Neural cell (in vitro differentiated cells): ENCODE measurements around the gene BMAL1. TPM values are rescaled to one million over a fixed set of nuclear protein-coding genes. Genes with fewer than 3 reads are reported as not detected.

Source experiments
- H2AFZ ChIP-seq: fragments of 200-600, 300-800 bp; sonication (generic), shearing (Covaris generic); 2 replicates; pipeline ENCODE4 v1.6.0; 2014; ENCODE audit warnings: low read depth, mild to moderate bottlenecking, antibody characterized with exemption, low read length, moderate library complexity
- H3F3A ChIP-seq: fragments of 200-600 bp; shearing (Covaris generic); 2 replicates; pipeline ENCODE4 v1.6.1; 2016; ENCODE audit warnings: mild to moderate bottlenecking, moderate library complexity, mixed read lengths, antibody characterized with exemption, low read length; ENCODE audit not compliant: insufficient read depth, poor library complexity, severe bottlenecking
- H3K27ac ChIP-seq: fragments of 200-600, 300-800 bp; sonication (generic), shearing (Covaris generic); 2 replicates; pipeline ENCODE4 v1.5.1; 2014; ENCODE audit warnings: mild to moderate bottlenecking, low read length, moderate library complexity
- H3K27me3 ChIP-seq: fragments of 300-800, 200-600 bp; sonication (generic), shearing (Covaris generic); 2 replicates; pipeline ENCODE4 v1.6.0; 2014; ENCODE audit warnings: mild to moderate bottlenecking, low read depth, low read length, moderate library complexity; ENCODE audit not compliant: insufficient read depth
- H3K36me3 ChIP-seq: fragments of 300-800, 200-600 bp; sonication (generic), shearing (Covaris generic); 2 replicates; pipeline ENCODE4 v1.5.1; 2014; ENCODE audit warnings: mild to moderate bottlenecking, antibody characterized with exemption, low read length, moderate library complexity; ENCODE audit not compliant: insufficient read depth
- H3K4me2 ChIP-seq: fragments of 300-800, 200-600 bp; sonication (generic), shearing (Covaris generic); 2 replicates; pipeline ENCODE4 v1.6.0; 2014; ENCODE audit warnings: mild to moderate bottlenecking, low read length
- H3K4me3 ChIP-seq: fragments of 300-800, 200-600 bp; sonication (generic), shearing (Covaris generic); 2 replicates; pipeline ENCODE4 v1.5.1; 2014; ENCODE audit warnings: mild to moderate bottlenecking, low read length, moderate library complexity
- H3K79me2 ChIP-seq: fragments of 200-600 bp; shearing (Covaris generic); replicated peaks from 2 replicates; pipeline ENCODE4 v1.6.0; 2014; ENCODE audit warnings: mild to moderate bottlenecking, low read length, moderate library complexity; ENCODE audit not compliant: insufficient read depth
- H3K9ac ChIP-seq: fragments of 300-800, 200-600 bp; sonication (generic), shearing (Covaris generic); 2 replicates; pipeline ENCODE4 v1.6.1; 2016; ENCODE audit warnings: mild to moderate bottlenecking, low read length, mixed read lengths
- H3K9me2 ChIP-seq: fragments of 200-600 bp; shearing (Covaris generic); 2 replicates; pipeline ENCODE4 v1.6.1; 2016; ENCODE audit warnings: mild to moderate bottlenecking, low read length, mixed read lengths; ENCODE audit not compliant: insufficient read depth
- H3K9me3 ChIP-seq: fragments of 200-600, 300-800 bp; sonication (generic), shearing (Covaris generic); 2 replicates; pipeline ENCODE4 v1.6.1; 2016; ENCODE audit warnings: mild to moderate bottlenecking, mixed run types, low read length, moderate library complexity, mixed read lengths
- H4K20me1 ChIP-seq: fragments of 200-600 bp; shearing (Covaris generic); 2 replicates; pipeline ENCODE4 v1.6.1; 2016; ENCODE audit warnings: mild to moderate bottlenecking, mixed run types; ENCODE audit not compliant: insufficient read depth
- CTCF ChIP-seq: fragments of 450-650 bp; IDR thresholded peaks from 2 replicates; pipeline ENCODE4 v1.5.1; 2014; ENCODE audit warnings: antibody characterized with exemption, mild to moderate bottlenecking, moderate library complexity; ENCODE audit not compliant: poor library complexity, severe bottlenecking
- EP300 ChIP-seq: fragments of 450-650 bp; conservative IDR thresholded peaks from 2 replicates; pipeline ENCODE4 v1.6.1; 2014; ENCODE audit warnings: antibody characterized with exemption, mild to moderate bottlenecking, moderate library complexity; ENCODE audit not compliant: poor library complexity, severe bottlenecking
- EZH2 ChIP-seq: fragments of 200-600, 300-800 bp; shearing (Covaris generic), sonication (generic); IDR thresholded peaks from 2 replicates; pipeline ENCODE4 v1.6.1; 2014; ENCODE audit warnings: antibody characterized with exemption, low read length, borderline replicate concordance, mild to moderate bottlenecking; ENCODE audit not compliant: insufficient read depth, poor library complexity, severe bottlenecking
- MXI1 ChIP-seq: fragments of 450-650 bp; conservative IDR thresholded peaks from 2 replicates; pipeline ENCODE4 v1.6.1; 2014; ENCODE audit warnings: antibody characterized with exemption, mild to moderate bottlenecking; ENCODE audit not compliant: poor library complexity, severe bottlenecking
- POLR2AphosphoS5 ChIP-seq: IDR thresholded peaks from 2 replicates; pipeline ENCODE4 v1.6.1; 2012
- RAD21 ChIP-seq: fragments of 450-650 bp; conservative IDR thresholded peaks from 2 replicates; pipeline ENCODE4 v1.6.1; 2014; ENCODE audit warnings: antibody characterized with exemption, mild to moderate bottlenecking, moderate library complexity
- SMC3 ChIP-seq: fragments of 450-650 bp; conservative IDR thresholded peaks from 2 replicates; pipeline ENCODE4 v1.6.1; 2014; ENCODE audit warnings: antibody characterized with exemption, mild to moderate bottlenecking, moderate library complexity; ENCODE audit not compliant: poor library complexity
- TAF1 ChIP-seq: IDR thresholded peaks from 2 replicates; pipeline ENCODE4 v1.6.1; 2012; ENCODE audit warnings: low read depth
- polyA plus RNA-seq: library from polyadenylated mRNA; depleted of rRNA; stranded (reverse); fragments of >200 nt; gene quantifications from 2 replicates; pipeline ENCODE4 v1.2.3, GENCODE V29; 2014
- TF ChIP-seq, protein P1 (sequence below): IDR thresholded peaks from 2 replicates; pipeline ENCODE4 v1.6.1; 2012; ENCODE audit warnings: borderline replicate concordance

Gene BMAL1
- polyA plus RNA-seq, 1 donor from 2014 or later: 17.1 TPM

- H3K9me3 ChIP-seq: no peaks in the 10 kb centered on the region
- H3K79me2 ChIP-seq: no peaks in the 10 kb centered on the region
- H4K20me1 ChIP-seq: no peaks in the 10 kb centered on the region
- H3K9me2 ChIP-seq: no peaks in the 10 kb centered on the region
- no peaks in the 10 kb centered on the region for H3F3A ChIP-seq
- H3K27me3 ChIP-seq: no peaks in the 10 kb centered on the region
- no peak for TF ChIP-seq CTCF
- TF ChIP-seq EP300: no peak
- no peak for TF ChIP-seq MXI1
- TF ChIP-seq, protein P1, sequence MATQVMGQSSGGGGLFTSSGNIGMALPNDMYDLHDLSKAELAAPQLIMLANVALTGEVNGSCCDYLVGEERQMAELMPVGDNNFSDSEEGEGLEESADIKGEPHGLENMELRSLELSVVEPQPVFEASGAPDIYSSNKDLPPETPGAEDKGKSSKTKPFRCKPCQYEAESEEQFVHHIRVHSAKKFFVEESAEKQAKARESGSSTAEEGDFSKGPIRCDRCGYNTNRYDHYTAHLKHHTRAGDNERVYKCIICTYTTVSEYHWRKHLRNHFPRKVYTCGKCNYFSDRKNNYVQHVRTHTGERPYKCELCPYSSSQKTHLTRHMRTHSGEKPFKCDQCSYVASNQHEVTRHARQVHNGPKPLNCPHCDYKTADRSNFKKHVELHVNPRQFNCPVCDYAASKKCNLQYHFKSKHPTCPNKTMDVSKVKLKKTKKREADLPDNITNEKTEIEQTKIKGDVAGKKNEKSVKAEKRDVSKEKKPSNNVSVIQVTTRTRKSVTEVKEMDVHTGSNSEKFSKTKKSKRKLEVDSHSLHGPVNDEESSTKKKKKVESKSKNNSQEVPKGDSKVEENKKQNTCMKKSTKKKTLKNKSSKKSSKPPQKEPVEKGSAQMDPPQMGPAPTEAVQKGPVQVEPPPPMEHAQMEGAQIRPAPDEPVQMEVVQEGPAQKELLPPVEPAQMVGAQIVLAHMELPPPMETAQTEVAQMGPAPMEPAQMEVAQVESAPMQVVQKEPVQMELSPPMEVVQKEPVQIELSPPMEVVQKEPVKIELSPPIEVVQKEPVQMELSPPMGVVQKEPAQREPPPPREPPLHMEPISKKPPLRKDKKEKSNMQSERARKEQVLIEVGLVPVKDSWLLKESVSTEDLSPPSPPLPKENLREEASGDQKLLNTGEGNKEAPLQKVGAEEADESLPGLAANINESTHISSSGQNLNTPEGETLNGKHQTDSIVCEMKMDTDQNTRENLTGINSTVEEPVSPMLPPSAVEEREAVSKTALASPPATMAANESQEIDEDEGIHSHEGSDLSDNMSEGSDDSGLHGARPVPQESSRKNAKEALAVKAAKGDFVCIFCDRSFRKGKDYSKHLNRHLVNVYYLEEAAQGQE: no peak
- TF ChIP-seq RAD21: no peak
- TF ChIP-seq POLR2AphosphoS5: no peak
- TF ChIP-seq EZH2: no peak
- TF ChIP-seq TAF1: no peak
- no peak for TF ChIP-seq SMC3
- no peak overlapping the region for H3K4me3 ChIP-seq
- no peak overlapping the region for H3K27ac ChIP-seq
- H3K9ac ChIP-seq: no peak overlapping the region
- no peak overlapping the region for H2AFZ ChIP-seq
- H3K36me3 ChIP-seq: peaks cover 5% of the 10 kb centered on the region
- no peak overlapping the region for H3K4me2 ChIP-seq
Observed at GRCh38 chr11:13382751-13383150, 105.2 kb downstream of the BMAL1 start.

- H3K79me2 ChIP-seq: no peaks in the 10 kb centered on the region
- TF ChIP-seq RAD21 (peak; percentile 74), EP300 (no peak), SMC3 (peak; percentile 78), POLR2AphosphoS5 (no peak), EZH2 (no peak), TAF1 (no peak), CTCF (peak; percentile 75)
- TF ChIP-seq, protein P1: no peak
- no peaks in the 10 kb centered on the region for H3K9me2 ChIP-seq
- no peaks in the 10 kb centered on the region for H4K20me1 ChIP-seq
- H3K9me3 ChIP-seq: no peaks in the 10 kb centered on the region
- H3K36me3 ChIP-seq: peaks cover 10% of the 10 kb centered on the region
- H3K4me2 ChIP-seq: no peak overlapping the region
- H3K9ac ChIP-seq: no peak overlapping the region
- no peak overlapping the region for H2AFZ ChIP-seq
- no peaks in the 10 kb centered on the region for H3K27me3 ChIP-seq
- no peaks in the 10 kb centered on the region for H3F3A ChIP-seq
- H3K4me3 ChIP-seq: no peak overlapping the region
- H3K27ac ChIP-seq: no peak overlapping the region
Observed at GRCh38 chr11:13384908-13385640, 107.5 kb downstream of the BMAL1 start.
